Naive thymus-derived CD8-positive, alpha-beta T cell (primary cell): ENCODE data around the gene SRBD1. TPM values are rescaled to one million over a fixed set of nuclear protein-coding genes. Genes with fewer than 3 reads are reported as not detected.

Experiments used
- ATAC-seq, 2 donors: fragments of 150-1000 bp; cut with Tn5 transposase in 1 of 2; sonication (Bioruptor Pico), chemical (Tn5 transposase) in 1 of 2; 1 replicate in 1 of 2; 2 replicates in 1 of 2; pipeline ENCODE4 v1.10.0; 2021; ENCODE audit warnings: mild to moderate bottlenecking in 2 of 2, moderate library complexity in 2 of 2
- POLR2A ChIA-PET: fragments of 350-600 bp; sonication (Branson Sonifier 250); formaldehyde crosslinking; loops from one replicate; lab custom pipeline; 2021; ENCODE audit warnings: antibody characterized with exemption; lab: Charles Lee
- DNase-seq, 10 donors: peaks; one replicate each; pipeline versions ENCODE4 v3.0.0 to v3.0.0-alpha.2; 2020 to 2022
- H3K27ac Mint-ChIP-seq, 10 donors: one replicate each; pipeline ENCODE4 v1.8.0; 2020 to 2022; ENCODE audit warnings: mild to moderate bottlenecking in 10 of 10, mixed read lengths in 10 of 10, moderate library complexity in 4 of 10, inconsistent platforms in 1 of 10
- H3K27me3 Mint-ChIP-seq, 5 donors: one replicate each; pipeline ENCODE4 v1.8.0; 2021 to 2022; ENCODE audit warnings: mixed read lengths in 5 of 5
- H3K36me3 Mint-ChIP-seq, 3 donors: one replicate each; pipeline ENCODE4 v1.8.0; 2020 to 2022; ENCODE audit warnings: mixed read lengths in 3 of 3, mild to moderate bottlenecking in 2 of 3, inconsistent platforms in 1 of 3
- H3K4me1 Mint-ChIP-seq, 4 donors: one replicate each; pipeline ENCODE4 v1.8.0; 2021 to 2022; ENCODE audit warnings: mixed read lengths in 4 of 4
- H3K4me3 Mint-ChIP-seq, 10 donors: one replicate each; pipeline ENCODE4 v1.8.0; 2020 to 2022; ENCODE audit warnings: mild to moderate bottlenecking in 10 of 10, mixed read lengths in 10 of 10, moderate library complexity in 6 of 10, inconsistent platforms in 1 of 10
- H3K9me3 Mint-ChIP-seq, 9 donors: one replicate each; pipeline ENCODE4 v1.8.0; 2020 to 2022; ENCODE audit warnings: mixed read lengths in 9 of 9, mild to moderate bottlenecking in 3 of 9, inconsistent platforms in 1 of 9, moderate library complexity in 1 of 9
- polyA plus RNA-seq, 3 donors: library from polyadenylated mRNA; unstranded; fragments of 300-500 nt; fragmentation: Illumina TruSeq; gene quantifications; one replicate each; pipeline ENCODE4 v1.2.3, GENCODE V29; 2021
- total RNA-seq, 8 experiments: library from RNA in 2 of 8; stranded (reverse) in 2 of 8; gene quantifications; one replicate each; pipeline ENCODE4 v1.2.3 and lab custom pipeline; 2021 to 2026

The SRBD1 gene
- total and polyA plus RNA-seq, 5 experiments from 2014 or later = 13.2 to 26.3 (median 14.5) TPM

GRCh38 chr2:45559436-45559835 lies 51.6 kb downstream of the SRBD1 start:
- peaks cover 8 to 39% (median 33%) of the 10 kb centered on the region in 3 donors for H3K36me3 Mint-ChIP-seq
- H3K27me3 Mint-ChIP-seq = no peaks in the 10 kb centered on the region
- no peak overlapping the region for H3K4me3 Mint-ChIP-seq
- no peak for DNase-seq
- POLR2A ChIA-PET = no interaction called here
- no peak for ATAC-seq
- H3K4me1 Mint-ChIP-seq = peaks cover 11 to 32% (median 12%) of the 10 kb centered on the region in 4 donors
- H3K9me3 Mint-ChIP-seq = peaks cover 0 to 5% (median 0%) of the 10 kb centered on the region in 9 donors
- H3K27ac Mint-ChIP-seq = no peak overlapping the region

GRCh38 chr2:45554742-45555140 lies 56.3 kb downstream of the SRBD1 start:
- peak overlapping the region in 3 of 10 donors; percentile 23 to 70 (median 67) for H3K27ac Mint-ChIP-seq
- peaks cover 28 to 70% (median 53%) of the 10 kb centered on the region in 3 donors for H3K36me3 Mint-ChIP-seq
- H3K27me3 Mint-ChIP-seq = no peaks in the 10 kb centered on the region
- H3K4me3 Mint-ChIP-seq = no peak overlapping the region
- H3K4me1 Mint-ChIP-seq = peaks cover 2 to 19% (median 10%) of the 10 kb centered on the region in 4 donors
- peaks cover 0 to 7% (median 0%) of the 10 kb centered on the region in 9 donors for H3K9me3 Mint-ChIP-seq
- DNase-seq = no peak
- POLR2A ChIA-PET = no interaction called here
- no peak for ATAC-seq

DNA sequence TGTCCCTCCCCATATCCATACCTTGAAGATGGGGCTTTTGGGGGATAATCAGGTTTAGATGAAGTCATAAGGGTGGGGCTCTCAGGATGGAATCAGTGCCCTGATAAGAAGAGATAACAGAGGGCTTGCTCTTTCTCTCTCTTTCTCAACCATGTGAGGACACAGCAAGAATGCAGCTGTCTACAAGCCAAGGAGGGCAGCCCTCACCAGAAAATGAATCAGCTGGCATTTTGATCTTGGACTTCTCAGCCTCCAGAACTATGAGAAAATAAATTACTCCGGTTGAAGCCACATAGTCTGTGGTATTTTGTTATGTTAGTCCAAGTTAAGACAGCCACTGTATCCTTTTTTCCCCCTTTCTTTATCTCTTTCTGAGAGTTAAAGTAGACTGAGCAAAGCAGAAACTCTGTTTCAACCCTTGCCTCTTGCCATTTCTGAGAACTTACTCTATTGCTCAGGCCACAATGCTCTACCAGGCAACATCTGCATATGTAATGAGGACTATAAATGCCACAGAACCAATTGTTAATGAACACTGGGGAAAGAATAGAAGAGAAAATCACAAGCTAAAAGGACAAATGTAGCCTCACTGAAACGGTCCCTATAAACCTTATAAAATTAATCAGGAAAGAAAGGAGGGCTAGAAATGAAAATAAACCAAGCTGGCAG lies 56.9 kb downstream of the SRBD1 start:
- Mint-ChIP-seq H3K4me3 (no peak overlapping the region), H3K36me3 (peaks cover 28 to 65% (median 51%) of the 10 kb centered on the region in 3 donors), H3K27ac (peak overlapping the region in 2 of 10 donors; percentile 21 to 23), H3K4me1 (peaks cover 2 to 15% (median 9%) of the 10 kb centered on the region in 4 donors), H3K9me3 (peaks cover 0 to 7% (median 0%) of the 10 kb centered on the region in 9 donors), H3K27me3 (no peaks in the 10 kb centered on the region)
- DNase-seq = no peak
- POLR2A ChIA-PET = no interaction called here
- ATAC-seq = no peak

DNA sequence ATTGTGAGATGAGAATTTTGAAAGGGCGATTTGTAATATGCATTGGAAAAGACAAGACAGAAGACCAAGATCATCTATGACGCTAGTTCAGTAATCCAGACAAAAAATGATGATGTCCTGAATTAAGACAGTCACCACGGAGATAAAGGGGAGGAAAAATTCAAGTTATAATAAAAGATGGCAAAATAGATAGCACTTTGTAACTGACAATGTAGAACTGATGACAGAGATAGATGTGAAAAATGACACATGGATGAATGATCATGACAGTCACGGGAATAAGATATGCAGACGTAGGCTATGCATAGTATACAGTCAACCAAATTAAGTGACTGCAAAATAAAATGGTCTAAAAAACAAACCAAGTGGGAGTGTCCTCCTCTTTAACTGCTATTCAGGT lies 59.2 kb downstream of the SRBD1 start:
- peaks cover 32 to 80% (median 49%) of the 10 kb centered on the region in 3 donors for H3K36me3 Mint-ChIP-seq
- DNase-seq (no peak), ATAC-seq (no peak)
- H3K27ac Mint-ChIP-seq = peak overlapping the region in 2 of 10 donors; percentile 3 to 77
- H3K27me3 Mint-ChIP-seq = no peaks in the 10 kb centered on the region
- no peak overlapping the region for H3K4me3 Mint-ChIP-seq
- POLR2A ChIA-PET = no interaction called here
- H3K4me1 Mint-ChIP-seq = peaks cover 0 to 7% (median 4%) of the 10 kb centered on the region in 4 donors
- H3K9me3 Mint-ChIP-seq = peaks cover 0 to 7% (median 0%) of the 10 kb centered on the region in 9 donors

GRCh38 chr2:45545943-45546342 lies 65.1 kb downstream of the SRBD1 start:
- Mint-ChIP-seq H3K4me1 (peaks cover 0 to 4% (median 1%) of the 10 kb centered on the region in 4 donors), H3K27me3 (no peaks in the 10 kb centered on the region), H3K36me3 (peaks cover 22 to 89% (median 55%) of the 10 kb centered on the region in 3 donors), H3K4me3 (no peak overlapping the region), H3K27ac (peak overlapping the region in 2 of 10 donors; percentile 11 to 39), H3K9me3 (peaks cover 0 to 5% (median 0%) of the 10 kb centered on the region in 9 donors)
- ATAC-seq (no peak), DNase-seq (no peak)
- POLR2A ChIA-PET = no interaction called here

GRCh38 chr2:45543257-45543656 lies 67.8 kb downstream of the SRBD1 start:
- H3K27me3 Mint-ChIP-seq = no peaks in the 10 kb centered on the region
- H3K27ac Mint-ChIP-seq = no peak overlapping the region
- DNase-seq = no peak
- no peak overlapping the region for H3K4me3 Mint-ChIP-seq
- peaks cover 18 to 94% (median 66%) of the 10 kb centered on the region in 3 donors for H3K36me3 Mint-ChIP-seq
- no peak for ATAC-seq
- H3K9me3 Mint-ChIP-seq = peaks cover 0 to 5% (median 0%) of the 10 kb centered on the region in 9 donors
- peaks cover 0 to 2% (median 0%) of the 10 kb centered on the region in 4 donors for H3K4me1 Mint-ChIP-seq
- POLR2A ChIA-PET = no interaction called here

DNA sequence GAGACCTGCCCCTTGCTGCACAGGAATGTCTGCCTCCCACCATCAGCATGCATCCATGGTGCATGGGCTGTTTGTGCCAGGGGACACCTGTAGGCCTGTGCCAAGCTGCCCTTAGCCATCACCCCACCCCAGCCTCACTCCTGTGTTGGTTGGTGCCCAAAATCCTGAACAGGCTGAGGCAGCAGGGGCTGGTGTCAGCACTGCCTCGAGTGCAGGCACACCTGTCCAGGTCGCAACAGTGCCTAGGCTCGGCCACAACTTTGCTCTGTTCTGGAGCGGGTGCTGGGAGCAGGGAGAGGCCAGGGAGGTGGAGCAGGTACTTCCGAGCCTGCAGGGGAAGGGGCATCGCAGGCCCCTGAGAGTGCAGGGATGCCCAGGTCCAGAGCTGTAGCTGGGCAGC lies 69.1 kb downstream of the SRBD1 start:
- H3K4me1 Mint-ChIP-seq = peaks cover 0 to 2% (median 0%) of the 10 kb centered on the region in 4 donors
- peaks cover 26 to 95% (median 71%) of the 10 kb centered on the region in 3 donors for H3K36me3 Mint-ChIP-seq
- no peak overlapping the region for H3K27ac Mint-ChIP-seq
- DNase-seq = no peak
- POLR2A ChIA-PET = no interaction called here
- no peaks in the 10 kb centered on the region for H3K27me3 Mint-ChIP-seq
- peaks cover 0 to 5% (median 0%) of the 10 kb centered on the region in 9 donors for H3K9me3 Mint-ChIP-seq
- H3K4me3 Mint-ChIP-seq = no peak overlapping the region
- no peak for ATAC-seq

DNA sequence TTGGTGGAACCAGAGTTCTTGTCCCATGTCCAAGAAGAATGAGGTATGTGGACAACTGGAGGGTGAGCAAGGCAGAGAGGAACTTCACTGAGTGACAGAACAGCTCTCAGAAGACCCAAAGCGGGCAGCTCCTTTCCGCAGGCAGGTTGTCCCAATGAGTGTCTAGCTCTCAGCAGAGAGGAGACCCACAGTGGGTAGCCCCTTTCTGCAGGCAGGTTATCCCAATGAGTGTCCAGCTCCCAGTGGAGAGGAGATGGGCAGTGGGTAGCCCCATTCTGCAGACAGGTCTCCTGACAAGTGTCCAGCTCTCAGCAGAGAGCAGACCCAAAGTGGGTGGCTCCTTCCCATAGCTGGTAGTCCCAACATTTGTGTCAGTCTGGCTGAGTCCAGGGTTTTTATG lies 69.6 kb downstream of the SRBD1 start:
- DNase-seq (no peak), ATAC-seq (no peak)
- no peak overlapping the region for H3K27ac Mint-ChIP-seq
- H3K36me3 Mint-ChIP-seq = peaks cover 26 to 95% (median 75%) of the 10 kb centered on the region in 3 donors
- POLR2A ChIA-PET = no interaction called here
- no peaks in the 10 kb centered on the region for H3K27me3 Mint-ChIP-seq
- no peak overlapping the region for H3K4me3 Mint-ChIP-seq
- H3K9me3 Mint-ChIP-seq = peaks cover 0 to 5% (median 0%) of the 10 kb centered on the region in 9 donors
- H3K4me1 Mint-ChIP-seq = peaks cover 0 to 2% (median 0%) of the 10 kb centered on the region in 4 donors

GRCh38 chr2:45540942-45541341 lies 70.1 kb downstream of the SRBD1 start:
- no peak overlapping the region for H3K4me3 Mint-ChIP-seq
- peaks cover 0 to 2% (median 0%) of the 10 kb centered on the region in 4 donors for H3K4me1 Mint-ChIP-seq

GRCh38 chr2:45533771-45534170 lies 77.3 kb downstream of the SRBD1 start:
- POLR2A ChIA-PET = no interaction called here
- Mint-ChIP-seq H3K27me3 (no peaks in the 10 kb centered on the region), H3K4me1 (peaks cover 0 to 6% (median 1%) of the 10 kb centered on the region in 4 donors), H3K9me3 (no peaks in the 10 kb centered on the region), H3K36me3 (peaks cover 26 to 63% (median 60%) of the 10 kb centered on the region in 3 donors), H3K4me3 (no peak overlapping the region), H3K27ac (no peak overlapping the region)
- DNase-seq (no peak), ATAC-seq (no peak)

More at GRCh38 chr2:45540942-45541341, 70.1 kb downstream of the SRBD1 start:
- peaks cover 26 to 91% (median 72%) of the 10 kb centered on the region in 3 donors for H3K36me3 Mint-ChIP-seq
- peaks cover 0 to 5% (median 0%) of the 10 kb centered on the region in 9 donors for H3K9me3 Mint-ChIP-seq
- POLR2A ChIA-PET = no interaction called here
- DNase-seq (no peak), ATAC-seq (no peak)
- no peak overlapping the region for H3K27ac Mint-ChIP-seq
- H3K27me3 Mint-ChIP-seq = no peaks in the 10 kb centered on the region

- Mint-ChIP-seq H3K4me3 (no peak overlapping the region), H3K27ac (no peak overlapping the region), H3K4me1 (peaks cover 0 to 6% (median 1%) of the 10 kb centered on the region in 4 donors), H3K36me3 (peaks cover 26 to 62% (median 59%) of the 10 kb centered on the region in 3 donors), H3K27me3 (no peaks in the 10 kb centered on the region), H3K9me3 (peaks cover 0 to 1% (median 0%) of the 10 kb centered on the region in 9 donors)
- DNase-seq = no peak
- no peak for ATAC-seq
- POLR2A ChIA-PET = no interaction called here
Measured at GRCh38 chr2:45532181-45532580, 78.9 kb downstream of the SRBD1 start.

DNA sequence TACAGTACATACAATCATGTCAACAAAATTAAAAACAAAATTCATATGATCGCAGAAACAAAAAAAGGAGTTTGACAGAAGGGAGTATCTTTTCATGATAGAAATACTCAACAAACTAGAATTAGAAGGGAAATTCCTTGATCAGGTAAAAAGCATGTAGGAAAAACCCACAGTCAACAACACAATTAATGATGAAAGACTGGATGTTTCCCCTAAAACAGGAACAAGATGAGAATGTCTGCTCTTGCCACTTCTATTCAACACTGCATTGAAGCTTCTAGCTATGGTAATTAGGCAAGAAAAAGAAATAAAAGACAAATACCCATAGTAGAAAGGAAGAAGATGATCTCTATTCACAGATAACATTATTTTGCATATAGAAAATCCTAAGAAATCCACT lies 87.1 kb downstream of the SRBD1 start:
- POLR2A ChIA-PET = no interaction called here
- ATAC-seq = no peak
- Mint-ChIP-seq H3K27ac (no peak overlapping the region), H3K9me3 (peaks cover 0 to 10% (median 2%) of the 10 kb centered on the region in 9 donors), H3K4me3 (no peak overlapping the region), H3K36me3 (peaks cover 14 to 63% (median 49%) of the 10 kb centered on the region in 3 donors), H3K27me3 (no peaks in the 10 kb centered on the region), H3K4me1 (peaks cover 0 to 6% (median 2%) of the 10 kb centered on the region in 4 donors)
- DNase-seq = no peak

DNA sequence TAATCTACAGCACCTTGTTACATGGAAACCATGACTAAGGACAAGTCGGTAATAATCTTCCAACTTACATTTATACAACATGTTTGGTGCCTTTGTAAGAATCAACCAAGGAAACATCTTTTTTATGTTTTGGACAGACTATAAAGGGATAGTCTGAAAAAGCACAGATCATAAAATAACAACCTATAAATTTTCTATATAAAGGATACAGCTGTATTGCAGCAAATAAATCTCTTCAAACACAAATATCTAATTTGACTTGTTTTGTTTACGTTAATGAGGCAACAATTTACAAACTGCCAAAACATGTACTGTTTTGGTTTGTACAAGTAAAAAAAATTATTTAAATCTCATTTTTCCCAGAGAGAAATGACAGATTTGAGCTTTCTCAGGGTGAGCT lies 92.5 kb downstream of the SRBD1 start:
- H3K36me3 Mint-ChIP-seq = peaks cover 0 to 42% (median 21%) of the 10 kb centered on the region in 3 donors
- no peaks in the 10 kb centered on the region for H3K27me3 Mint-ChIP-seq
- ATAC-seq (no peak), DNase-seq (no peak)
- H3K4me1 Mint-ChIP-seq = peaks cover 0 to 5% (median under 1%) of the 10 kb centered on the region in 4 donors
- H3K4me3 Mint-ChIP-seq = no peak overlapping the region
- H3K27ac Mint-ChIP-seq = no peak overlapping the region
- POLR2A ChIA-PET = interaction anchor here (0.6 kb wide), 1 partner anchor 1088 kb away, joined by 6 read pairs; no protein-coding TSS in a partner anchor
- H3K9me3 Mint-ChIP-seq = peaks cover 0 to 2% (median 0%) of the 10 kb centered on the region in 9 donors
